Measurements from ENCODE around the gene CLDND1. TPM values are rescaled to one million over a fixed set of nuclear protein-coding genes. Genes with fewer than 3 reads are reported as not detected.

The CLDND1 gene
- total RNA-seq, 2 donors from 2014 or later = 97.7 to 106 TPM

GRCh38 chr3:98530676-98531075, 8.0 kb upstream of the CLDND1 start:
- H3K4me1 ChIP-seq (ENCODE audit: control insufficient read depth, insufficient read depth, low read length) = peaks cover 4% of the 10 kb centered on the region
- WGBS, 2 experiments (ENCODE audit: insufficient coverage in 1 of 2, insufficient read length in 1 of 2) = 89% methylated on average over 2 of the region's 2 CpGs; no CpG with 5 or more reads in 1 of the 2 experiments

DNA sequence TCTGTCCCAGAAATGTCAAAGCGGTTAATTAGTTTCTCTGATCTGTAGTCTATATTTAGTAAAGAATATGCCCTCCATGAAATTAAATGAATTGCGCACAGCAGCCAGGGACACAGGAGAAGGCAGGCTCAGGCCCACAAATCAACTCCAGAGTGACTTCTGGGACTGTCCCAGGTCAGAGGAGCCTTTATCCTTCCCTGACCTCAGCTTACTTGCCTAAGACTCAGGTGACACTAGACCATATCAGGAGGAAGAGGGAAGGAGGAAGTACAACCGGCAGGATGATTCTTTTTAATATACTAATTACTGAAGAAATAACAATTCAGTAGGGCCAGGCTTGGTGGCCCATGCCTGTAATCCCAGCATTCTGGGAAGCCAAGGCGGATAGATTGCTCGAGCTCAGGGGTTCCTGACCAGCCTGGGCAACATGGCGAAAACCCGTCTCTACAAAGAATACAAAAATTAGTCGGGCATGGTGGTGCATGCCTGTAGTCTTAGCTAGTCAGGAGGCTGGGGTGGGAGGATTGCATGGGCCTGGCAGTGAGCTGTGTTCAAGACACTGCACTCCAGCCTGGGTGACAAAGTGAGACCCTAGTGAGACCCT, 7.3 kb upstream of the CLDND1 start:
- H3K27ac Mint-ChIP-seq = no peak overlapping the region
- no peak overlapping the region for H3K4me3 Mint-ChIP-seq

More at GRCh38 chr3:98530676-98531075, 8.0 kb upstream of the CLDND1 start:
- Histone ChIP-seq H3K9me3 (ENCODE audit: control insufficient read depth, low read length) (no peaks in the 10 kb centered on the region), H3K9ac (ENCODE audit: extremely low read depth, low read length, poor library complexity, severe bottlenecking) (no peak overlapping the region), H3K36me3 (ENCODE audit: control insufficient read depth, insufficient read depth, low read length) (no peaks in the 10 kb centered on the region), H3K27me3 (ENCODE audit: control insufficient read depth, insufficient read depth, low read length, poor library complexity, severe bottlenecking) (no peaks in the 10 kb centered on the region), H3K4me3 (ENCODE audit: low read length) (no peak overlapping the region), H3K27ac (ENCODE audit: low read depth, low read length) (no peak overlapping the region)
- Mint-ChIP-seq H3K9me3 (no peaks in the 10 kb centered on the region), H3K27me3 (ENCODE audit: insufficient read depth) (no peaks in the 10 kb centered on the region), H3K27ac (no peak overlapping the region), H3K36me3 (ENCODE audit: low read depth) (no peaks in the 10 kb centered on the region), H3K4me1 (peaks cover 31% of the 10 kb centered on the region), H3K4me3 (no peak overlapping the region)
- TF ChIP-seq, protein P1, sequence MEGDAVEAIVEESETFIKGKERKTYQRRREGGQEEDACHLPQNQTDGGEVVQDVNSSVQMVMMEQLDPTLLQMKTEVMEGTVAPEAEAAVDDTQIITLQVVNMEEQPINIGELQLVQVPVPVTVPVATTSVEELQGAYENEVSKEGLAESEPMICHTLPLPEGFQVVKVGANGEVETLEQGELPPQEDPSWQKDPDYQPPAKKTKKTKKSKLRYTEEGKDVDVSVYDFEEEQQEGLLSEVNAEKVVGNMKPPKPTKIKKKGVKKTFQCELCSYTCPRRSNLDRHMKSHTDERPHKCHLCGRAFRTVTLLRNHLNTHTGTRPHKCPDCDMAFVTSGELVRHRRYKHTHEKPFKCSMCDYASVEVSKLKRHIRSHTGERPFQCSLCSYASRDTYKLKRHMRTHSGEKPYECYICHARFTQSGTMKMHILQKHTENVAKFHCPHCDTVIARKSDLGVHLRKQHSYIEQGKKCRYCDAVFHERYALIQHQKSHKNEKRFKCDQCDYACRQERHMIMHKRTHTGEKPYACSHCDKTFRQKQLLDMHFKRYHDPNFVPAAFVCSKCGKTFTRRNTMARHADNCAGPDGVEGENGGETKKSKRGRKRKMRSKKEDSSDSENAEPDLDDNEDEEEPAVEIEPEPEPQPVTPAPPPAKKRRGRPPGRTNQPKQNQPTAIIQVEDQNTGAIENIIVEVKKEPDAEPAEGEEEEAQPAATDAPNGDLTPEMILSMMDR (conservative IDR thresholded peaks at IDR 0.05) = no peak
- no peak for DNase-seq

GRCh38 chr3:98528474-98529346, 6.0 kb upstream of the CLDND1 start:
- TF ChIP-seq, protein P1 (conservative IDR thresholded peaks at IDR 0.05) = no peak
- no peaks in the 10 kb centered on the region for H3K27me3 ChIP-seq (ENCODE audit: control insufficient read depth, insufficient read depth, low read length, poor library complexity, severe bottlenecking)
- H3K27ac Mint-ChIP-seq = no peak overlapping the region
- peaks cover 31% of the 10 kb centered on the region for H3K4me1 Mint-ChIP-seq
- H3K27me3 Mint-ChIP-seq (ENCODE audit: insufficient read depth) = no peaks in the 10 kb centered on the region
- no peaks in the 10 kb centered on the region for H3K36me3 Mint-ChIP-seq (ENCODE audit: low read depth)
- DNase-seq = peak; percentile 69
- no peak overlapping the region for H3K27ac ChIP-seq (ENCODE audit: low read depth, low read length)
- peaks cover 4% of the 10 kb centered on the region for H3K4me1 ChIP-seq (ENCODE audit: control insufficient read depth, insufficient read depth, low read length)
- H3K4me3 Mint-ChIP-seq = no peak overlapping the region
- 17 to 65% methylated on average over 1 to 4 of the region's 4 CpGs for WGBS, 2 experiments (ENCODE audit: insufficient coverage in 1 of 2, insufficient read length in 1 of 2)
- peak overlapping the region; percentile 36 for H3K4me3 ChIP-seq (ENCODE audit: low read length)
- H3K36me3 ChIP-seq (ENCODE audit: control insufficient read depth, insufficient read depth, low read length) = no peaks in the 10 kb centered on the region
- H3K9me3 ChIP-seq (ENCODE audit: control insufficient read depth, low read length) = no peaks in the 10 kb centered on the region
- H3K9ac ChIP-seq (ENCODE audit: extremely low read depth, low read length, poor library complexity, severe bottlenecking) = no peak overlapping the region
- H3K9me3 Mint-ChIP-seq = no peaks in the 10 kb centered on the region

More for the DNA sequence above, 7.3 kb upstream of the CLDND1 start:
- Histone ChIP-seq H3K27me3 (ENCODE audit: control insufficient read depth, insufficient read depth, low read length, poor library complexity, severe bottlenecking) (no peaks in the 10 kb centered on the region), H3K4me1 (ENCODE audit: control insufficient read depth, insufficient read depth, low read length) (peaks cover 4% of the 10 kb centered on the region), H3K27ac (ENCODE audit: low read depth, low read length) (no peak overlapping the region), H3K9ac (ENCODE audit: extremely low read depth, low read length, poor library complexity, severe bottlenecking) (no peak overlapping the region), H3K36me3 (ENCODE audit: control insufficient read depth, insufficient read depth, low read length) (no peaks in the 10 kb centered on the region), H3K9me3 (ENCODE audit: control insufficient read depth, low read length) (no peaks in the 10 kb centered on the region), H3K4me3 (ENCODE audit: low read length) (no peak overlapping the region)
- H3K27me3 Mint-ChIP-seq (ENCODE audit: insufficient read depth) = no peaks in the 10 kb centered on the region
- WGBS, 2 experiments (ENCODE audit: insufficient coverage in 1 of 2, insufficient read length in 1 of 2) = 95 to 97% methylated on average over 3 to 8 of the region's 8 CpGs
- TF ChIP-seq, protein P1 (conservative IDR thresholded peaks at IDR 0.05) = no peak
- DNase-seq = no peak
- H3K36me3 Mint-ChIP-seq (ENCODE audit: low read depth) = no peaks in the 10 kb centered on the region
- H3K9me3 Mint-ChIP-seq = no peaks in the 10 kb centered on the region
- peaks cover 31% of the 10 kb centered on the region for H3K4me1 Mint-ChIP-seq
